Activated CD8-positive, alpha-beta memory T cell treated with anti-CD3 and anti-CD28 coated beads, Interleukin-2, amount 10 ng/mL, durations not matched to agents 7 days and 5 days (primary cell): ENCODE data around the gene MT1M. TPM values are rescaled to one million over a fixed set of nuclear protein-coding genes. Genes with fewer than 3 reads are reported as not detected.

Source experiments
- ATAC-seq: fragments of 150-1000 bp; cut with Tn5 transposase; one replicate; pipeline ENCODE4 v1.10.0; 2021; ENCODE audit warnings: moderate library complexity
- CTCF ChIA-PET: fragments of 350-600 bp; sonication (Branson Sonifier 250); formaldehyde crosslinking; loops from one replicate; lab custom pipeline; 2021; ENCODE audit warnings: antibody characterized with exemption; lab: Charles Lee
- DNase-seq: peaks from one replicate; pipeline ENCODE4 v3.0.0-alpha.2; 2020
- H3K27ac Mint-ChIP-seq: one replicate; pipeline ENCODE4 v1.8.0; 2021; ENCODE audit warnings: mild to moderate bottlenecking, mixed read lengths
- H3K27me3 Mint-ChIP-seq: one replicate; pipeline ENCODE4 v1.8.0; 2021; ENCODE audit warnings: mixed read lengths
- H3K36me3 Mint-ChIP-seq: one replicate; pipeline ENCODE4 v1.8.0; 2021; ENCODE audit warnings: mild to moderate bottlenecking, mixed read lengths
- H3K4me1 Mint-ChIP-seq: one replicate; pipeline ENCODE4 v1.8.0; 2021; ENCODE audit warnings: mixed read lengths
- H3K4me3 Mint-ChIP-seq: one replicate; pipeline ENCODE4 v1.8.0; 2021; ENCODE audit warnings: mild to moderate bottlenecking, moderate library complexity, mixed read lengths
- H3K9me3 Mint-ChIP-seq: one replicate; pipeline ENCODE4 v1.8.0; 2022; ENCODE audit warnings: low read depth, mixed read lengths
- total RNA-seq, 2 experiments: library from RNA; stranded (reverse); gene quantifications; one replicate each; pipeline ENCODE4 v1.2.3, GENCODE V29; 2021

The MT1M gene
- total RNA-seq, 2 experiments from 2014 or later, result not detected

DNA sequence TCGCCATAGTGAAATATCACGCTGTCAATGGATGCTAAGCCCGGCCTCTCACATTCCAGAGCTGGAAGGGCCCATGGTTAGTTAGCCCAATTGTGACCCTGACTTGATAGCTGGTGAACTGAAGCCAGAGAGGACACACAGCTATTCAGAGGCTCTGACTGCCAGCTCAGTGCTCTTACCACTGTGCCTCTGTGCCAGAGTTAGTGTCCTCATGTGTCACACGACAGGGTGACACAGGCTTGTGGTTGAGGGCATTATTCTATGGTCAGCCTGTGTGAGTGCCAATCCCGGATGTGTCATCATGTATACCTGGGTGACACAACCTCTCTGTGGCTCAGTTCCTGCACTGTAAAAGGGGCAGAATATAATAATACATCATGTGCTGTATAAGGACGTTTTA lies 47.4 kb downstream of the MT1M start:
- no peak overlapping the region for H3K4me3 Mint-ChIP-seq
- no peak overlapping the region for H3K27ac Mint-ChIP-seq
- DNase-seq (peak; percentile 52), ATAC-seq (no peak)
- no peaks in the 10 kb centered on the region for H3K9me3 Mint-ChIP-seq
- peaks cover 7% of the 10 kb centered on the region for H3K27me3 Mint-ChIP-seq
- CTCF ChIA-PET, result interaction anchor here (1.0 to 5.3 kb wide), 2 partner anchors 22 to 102 kb away, joined by 3 to 21 read pairs; no protein-coding TSS in a partner anchor
- H3K4me1 Mint-ChIP-seq, result peaks cover 33% of the 10 kb centered on the region
- H3K36me3 Mint-ChIP-seq, result peaks cover 1% of the 10 kb centered on the region

- DNase-seq (peak; percentile 94), ATAC-seq (peak; percentile 98)
- Mint-ChIP-seq H3K4me3 (peak within 1 kb of the TSS; percentile 89), H3K4me1 (peaks cover 25% of the 10 kb centered on the region), H3K36me3 (peaks cover 1% of the 10 kb centered on the region), H3K27ac (peak within 1 kb of the TSS; percentile 92), H3K27me3 (no peaks in the 10 kb centered on the region), H3K9me3 (no peaks in the 10 kb centered on the region)
- CTCF ChIA-PET, result interaction anchor here (1.5 to 3.9 kb wide), 6 partner anchors 9 to 106 kb away, joined by 4 to 30 read pairs (median 5); partner anchors contain the start of gene MT1E
Observed at GRCh38 chr16:56681939-56682702, 49.7 kb downstream of the MT1M start, which contains the start of gene MT1X. Gene MT1X (plus strand): TSS chr16:56682470. CDS start chr16:56682541, 71 bp downstream.

DNA sequence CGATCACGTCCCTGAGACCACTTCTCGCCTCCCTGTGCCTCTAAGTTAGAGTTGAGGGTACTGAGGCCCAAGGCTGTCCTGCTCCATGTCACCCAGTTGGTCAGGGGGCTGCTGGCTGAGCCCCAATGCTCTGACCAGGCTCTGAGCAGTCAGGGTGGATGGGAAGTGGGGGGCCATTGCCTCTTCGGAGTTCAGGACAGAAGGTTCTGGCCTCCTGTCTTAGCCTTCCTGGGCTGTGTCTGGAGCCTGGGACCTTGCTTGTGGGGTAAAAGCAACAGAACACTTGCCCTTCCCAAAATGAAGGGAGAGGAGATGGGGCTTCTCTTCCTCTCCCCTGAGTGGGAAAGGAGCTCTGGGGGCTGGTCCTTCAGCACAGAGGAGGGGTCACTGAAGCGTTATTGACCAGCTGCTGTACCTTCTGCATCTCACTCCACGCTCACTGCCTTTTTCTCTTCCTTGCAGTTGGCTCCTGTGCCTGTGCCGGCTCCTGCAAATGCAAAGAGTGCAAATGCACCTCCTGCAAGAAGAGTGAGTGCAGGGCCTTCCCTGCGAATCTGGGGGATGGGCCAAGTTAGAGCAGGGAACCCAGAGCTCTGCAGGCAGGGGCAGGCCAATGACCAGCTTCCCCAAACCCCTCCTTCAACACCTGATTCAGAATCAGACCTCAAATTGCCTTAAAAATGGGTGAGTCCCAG lies 50.4 kb downstream of the MT1M start:
- Mint-ChIP-seq H3K4me3 (peak overlapping the region; percentile 89), H3K4me1 (peaks cover 25% of the 10 kb centered on the region), H3K27me3 (no peaks in the 10 kb centered on the region), H3K27ac (peak overlapping the region; percentile 92), H3K36me3 (peaks cover 1% of the 10 kb centered on the region), H3K9me3 (no peaks in the 10 kb centered on the region)
- ATAC-seq (peak; percentile 10), DNase-seq (no peak)
- CTCF ChIA-PET, result interaction anchor here (0.8 to 3.9 kb wide), 7 partner anchors 9 to 106 kb away, joined by 3 to 30 read pairs (median 5); partner anchors contain the start of gene MT1E

Other genes starting within 250 kb of the MT1M start
- 10 to 100 TPM; 48.9 to 54.2 TPM for gene AMFR, start 207.1 kb upstream of the MT1M start, total RNA-seq
- 100 to 1,000 TPM; 242 to 279 TPM for gene NUDT21, start 181.3 kb upstream of the MT1M start, total RNA-seq
- gene OGFOD1, start 181.1 kb upstream of the MT1M start, total RNA-seq, result 10 to 100 TPM; 41.9 to 63.1 TPM
- 1 to 10 TPM; 6.2 to 8.2 TPM for gene BBS2, start 112.6 kb upstream of the MT1M start, total RNA-seq
- gene MT4, start 67.6 kb upstream of the MT1M start, total RNA-seq, result not detected
- gene MT3, start 43.1 kb upstream of the MT1M start, total RNA-seq, result 1 to 10 TPM in 1 of 2 experiments, not detected in 1; 3.6 TPM
- 100 to 1,000 TPM; 121 to 125 TPM for gene MT2A, start 24.1 kb upstream of the MT1M start, total RNA-seq
- 10 to 100 TPM; 41.2 to 54.1 TPM for gene MT1E, start 6.9 kb upstream of the MT1M start, total RNA-seq
- under 1 TPM in 1 of 2 experiments, not detected in 1; 0.91 TPM for gene MT1A, start 6.0 kb downstream of the MT1M start, total RNA-seq
- not detected for gene MT1B, start 19.2 kb downstream of the MT1M start, total RNA-seq
- 10 to 100 TPM; 11.4 to 20.6 TPM for gene MT1F, start 25.3 kb downstream of the MT1M start, total RNA-seq
- gene MT1G, start 35.4 kb downstream of the MT1M start, total RNA-seq, result 1 to 10 TPM; 2.8 to 3.4 TPM
- gene MT1H, start 37.2 kb downstream of the MT1M start, total RNA-seq, result not detected
- gene MT1X, start 49.8 kb downstream of the MT1M start, total RNA-seq, result 10 to 100 TPM; 34.2 to 39.5 TPM
- 100 to 1,000 TPM; 126 to 129 TPM for gene NUP93, start 97.5 kb downstream of the MT1M start, total RNA-seq
- not detected for gene SLC12A3, start 232.5 kb downstream of the MT1M start, total RNA-seq